Esophagus squamous epithelium (tissue), 5 donors: ENCODE data around the gene PDPK1. TPM values are rescaled to one million over a fixed set of nuclear protein-coding genes. Genes with fewer than 3 reads are reported as not detected.
"Not testable (repeated sequence)": the region's sequence is repeated elsewhere in the genome, so short reads cannot be mapped to it uniquely, and the experiment has no call there.

ENCODE experiments used
- DNase-seq: peaks from one replicate; lab custom pipeline; 2025; lab: John Stamatoyannopoulos, UW
- H3K27ac ChIP-seq, 4 donors: fragments of 200-600 bp; sonication (generic); one replicate each; pipeline ENCODE4 v1.5.1; 2016 to 2019; ENCODE audit warnings: mild to moderate bottlenecking in 1 of 4
- H3K27me3 ChIP-seq, 4 donors: fragments of 200-600 bp; sonication (generic); 1 replicate in 3 of 4; 2 replicates in 1 of 4; pipeline versions ENCODE4 v1.5.1 to v1.6.0; 2017 to 2021; ENCODE audit warnings: antibody characterized with exemption in 1 of 4
- H3K36me3 ChIP-seq, 3 donors: fragments of 200-600 bp; sonication (generic); one replicate each; pipeline ENCODE4 v1.5.1; 2016 to 2019
- H3K4me1 ChIP-seq, 3 donors: fragments of 200-600 bp; sonication (generic); one replicate each; pipeline ENCODE4 v1.5.1; 2017 to 2019
- H3K4me3 ChIP-seq, 4 donors: fragments of 200-600 bp; sonication (generic); 1 replicate in 3 of 4; 2 replicates in 1 of 4; pipeline ENCODE4 v1.5.1; 2016 to 2019; ENCODE audit warnings: mild to moderate bottlenecking in 2 of 4, moderate library complexity in 1 of 4
- H3K9me3 ChIP-seq, 3 donors: fragments of 200-600 bp; sonication (generic); one replicate each; pipeline ENCODE4 v1.5.1; 2016 to 2019
- POLR2A ChIP-seq, 4 donors: fragments of 450-650 bp; IDR thresholded peaks; one replicate each; pipeline ENCODE4 v1.6.1; 2017; ENCODE audit warnings: antibody characterized with exemption in 4 of 4, mild to moderate bottlenecking in 4 of 4, moderate library complexity in 3 of 4
- WGBS, 2 donors: methylation state at CpG; one replicate each; pipeline ENCODE4 v1.1.5; 2018; 5-methylcytosine and 5-hydroxymethylcytosine counted together
- intact Hi-C: fragments of 100-400 bp; cut with DNase I; formaldehyde crosslinking; loops from one replicate; pipeline ENCODE4 v1.15.0; 2022
- total RNA-seq, 4 donors: library from RNA; depleted of rRNA; stranded (reverse); fragments of >200 nt; gene quantifications; one replicate each; pipeline ENCODE4 v1.1.0, GENCODE V29; 2016
- TF ChIP-seq, protein P1 (sequence below), 6 experiments: fragments of 450-650 bp in 4 of 6; fragments of 200-600 bp in 2 of 6; sonication (generic) in 2 of 6; IDR thresholded peaks; one replicate each; pipeline ENCODE4 v1.5.1; 2016 to 2019; ENCODE audit warnings: antibody characterized with exemption in 6 of 6, mild to moderate bottlenecking in 4 of 6, moderate library complexity in 4 of 6
- donor health status: DM: yes; HTN: yes; CAD: no.

The PDPK1 gene
- total RNA-seq, 4 donors from 2014 or later: 18.3 to 28.2 (median 23.3) TPM

DNA sequence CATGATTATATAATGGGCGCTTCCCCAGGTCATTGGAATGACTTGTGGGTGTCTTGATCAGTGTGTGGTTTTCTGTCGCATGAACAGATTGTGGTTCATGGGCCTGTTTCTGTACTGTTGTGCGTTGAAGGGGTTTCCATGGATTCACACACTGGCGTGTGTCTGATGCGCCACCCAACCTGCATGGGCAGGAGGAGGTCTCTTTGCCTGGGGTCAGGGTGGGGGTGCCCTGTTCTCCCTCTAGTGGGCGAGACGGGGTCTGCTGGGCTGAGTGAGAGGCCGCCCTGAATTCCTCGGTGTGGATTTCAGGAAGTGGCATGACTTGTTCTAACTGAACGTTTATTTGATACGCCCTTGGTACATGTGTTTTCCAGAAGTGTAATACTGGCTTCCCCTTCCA lies 42.3 kb downstream of the PDPK1 start:
- H3K4me3 ChIP-seq, H3K4me1 ChIP-seq, H3K9me3 ChIP-seq, H3K27me3 ChIP-seq, intact Hi-C loops, DNase-seq, H3K27ac ChIP-seq: not testable (repeated sequence)
- H3K36me3 ChIP-seq: peaks cover 0 to 18% (median 0%) of the 10 kb centered on the region in 3 donors
- no CpG with 5 or more reads among the region's 11 CpGs for WGBS, 2 donors

DNA sequence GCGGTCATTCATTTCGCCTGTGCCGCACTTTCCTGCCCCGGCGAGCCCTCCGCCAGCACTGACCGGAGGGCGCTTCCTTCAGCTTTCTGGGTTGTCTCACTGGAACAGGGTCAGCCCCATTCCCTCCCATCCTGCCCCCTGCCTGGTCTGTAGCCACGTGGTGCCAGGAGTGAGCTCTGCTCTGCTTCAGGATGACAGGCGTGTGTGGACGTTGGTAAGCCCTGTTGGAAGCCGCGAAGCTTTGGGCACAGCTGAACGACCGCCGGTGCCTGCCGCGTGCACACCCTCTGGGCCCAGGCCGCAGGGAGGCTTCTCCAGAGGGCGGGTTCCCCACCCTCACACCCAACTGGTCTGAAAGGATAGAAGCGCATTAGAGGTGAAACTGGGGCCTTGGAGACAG lies 43.0 kb downstream of the PDPK1 start:
- H3K4me3 ChIP-seq, DNase-seq, H3K27ac ChIP-seq, H3K9me3 ChIP-seq, H3K27me3 ChIP-seq, H3K4me1 ChIP-seq, intact Hi-C loops: not testable (repeated sequence)
- peaks cover 4 to 25% (median 5%) of the 10 kb centered on the region in 3 donors for H3K36me3 ChIP-seq
- WGBS, 2 donors: no CpG with 5 or more reads among the region's 21 CpGs

DNA sequence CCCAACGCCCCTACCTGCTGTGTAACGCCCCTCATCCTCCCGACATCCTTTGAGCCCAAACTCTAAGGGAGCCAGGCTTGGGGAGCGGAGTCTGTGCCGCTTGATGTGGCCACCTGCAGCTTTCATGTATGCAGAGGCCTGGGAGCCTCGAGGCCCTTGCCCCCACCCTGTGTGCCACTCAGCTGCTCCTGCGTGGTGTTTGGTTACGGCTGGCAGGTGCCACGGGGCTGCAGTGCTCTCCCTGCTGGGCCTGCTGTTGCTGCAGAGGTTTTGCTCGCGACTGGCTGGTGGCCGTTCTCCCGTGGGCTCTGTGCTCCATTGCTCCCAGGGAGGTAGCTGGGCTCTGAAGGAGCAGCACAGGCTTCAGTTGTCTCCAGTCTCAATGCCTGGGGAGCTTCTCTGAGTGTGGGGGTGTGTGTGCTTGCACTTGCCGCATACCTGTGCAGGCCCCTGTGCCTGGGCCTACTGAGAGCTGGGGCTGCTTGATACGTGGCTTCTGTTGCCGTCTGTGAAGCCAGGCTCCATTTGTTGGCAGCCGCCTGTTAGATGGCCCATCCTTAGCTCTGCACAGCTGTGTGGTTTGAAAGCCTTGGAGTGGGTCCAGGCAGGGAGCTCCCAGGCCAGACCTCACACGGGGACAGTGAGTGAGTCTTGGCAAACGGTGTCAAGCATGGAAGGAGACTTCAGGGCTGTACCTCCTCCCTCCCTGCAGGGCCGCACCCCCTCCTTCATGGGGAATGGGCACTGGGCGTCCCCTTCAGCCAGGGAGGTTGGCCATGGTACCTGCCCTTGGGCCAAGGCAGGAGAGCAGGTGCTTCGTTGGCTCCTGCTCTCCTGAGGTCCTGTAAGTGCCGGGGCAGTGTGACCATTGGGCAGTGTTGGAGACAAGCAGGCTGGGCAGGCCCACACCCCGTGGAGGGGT lies 47.2 kb downstream of the PDPK1 start:
- no peak overlapping the region for H3K4me3 ChIP-seq
- peaks cover 18 to 55% (median 25%) of the 10 kb centered on the region in 3 donors for H3K36me3 ChIP-seq
- no peak overlapping the region for H3K27ac ChIP-seq
- no peaks in the 10 kb centered on the region for H3K4me1 ChIP-seq
- no peak for TF ChIP-seq POLR2A (IDR thresholded peaks at IDR 0.05)
- TF ChIP-seq, protein P1, sequence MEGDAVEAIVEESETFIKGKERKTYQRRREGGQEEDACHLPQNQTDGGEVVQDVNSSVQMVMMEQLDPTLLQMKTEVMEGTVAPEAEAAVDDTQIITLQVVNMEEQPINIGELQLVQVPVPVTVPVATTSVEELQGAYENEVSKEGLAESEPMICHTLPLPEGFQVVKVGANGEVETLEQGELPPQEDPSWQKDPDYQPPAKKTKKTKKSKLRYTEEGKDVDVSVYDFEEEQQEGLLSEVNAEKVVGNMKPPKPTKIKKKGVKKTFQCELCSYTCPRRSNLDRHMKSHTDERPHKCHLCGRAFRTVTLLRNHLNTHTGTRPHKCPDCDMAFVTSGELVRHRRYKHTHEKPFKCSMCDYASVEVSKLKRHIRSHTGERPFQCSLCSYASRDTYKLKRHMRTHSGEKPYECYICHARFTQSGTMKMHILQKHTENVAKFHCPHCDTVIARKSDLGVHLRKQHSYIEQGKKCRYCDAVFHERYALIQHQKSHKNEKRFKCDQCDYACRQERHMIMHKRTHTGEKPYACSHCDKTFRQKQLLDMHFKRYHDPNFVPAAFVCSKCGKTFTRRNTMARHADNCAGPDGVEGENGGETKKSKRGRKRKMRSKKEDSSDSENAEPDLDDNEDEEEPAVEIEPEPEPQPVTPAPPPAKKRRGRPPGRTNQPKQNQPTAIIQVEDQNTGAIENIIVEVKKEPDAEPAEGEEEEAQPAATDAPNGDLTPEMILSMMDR (IDR thresholded peaks at IDR 0.05): no peak
- WGBS, 2 donors: 63% methylated on average over 3 of the region's 24 CpGs; no CpG with 5 or more reads in 1 of the 2 donors
- intact Hi-C loops: no loop called here
- no peaks in the 10 kb centered on the region for H3K9me3 ChIP-seq
- no peaks in the 10 kb centered on the region for H3K27me3 ChIP-seq
- no peak for DNase-seq

DNA sequence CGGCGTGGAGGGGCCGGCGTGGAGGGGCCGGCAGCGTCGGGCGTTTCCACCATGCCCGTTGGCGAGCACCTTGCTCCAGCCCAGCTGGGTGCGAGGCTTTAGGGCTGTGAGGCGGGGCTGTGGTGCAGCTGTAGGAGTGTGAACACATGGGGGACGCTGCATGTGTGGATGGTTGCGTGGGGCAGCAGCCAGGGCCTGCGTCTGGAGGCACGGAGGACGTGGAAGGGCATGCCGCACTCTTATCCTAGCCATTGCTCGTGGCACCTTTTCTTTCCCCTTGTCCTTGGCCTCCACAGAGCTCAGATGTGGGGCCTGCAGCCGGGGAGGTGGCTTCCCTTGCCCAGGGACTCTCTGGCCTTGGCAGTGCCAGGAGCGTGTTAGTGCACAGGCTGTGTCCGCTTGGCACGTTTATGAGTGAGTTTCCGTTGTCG lies 47.8 kb downstream of the PDPK1 start:
- TF ChIP-seq, protein P1 (IDR thresholded peaks at IDR 0.05): no peak
- no peak for TF ChIP-seq POLR2A (IDR thresholded peaks at IDR 0.05)
- WGBS, 2 donors: 90 to 91% methylated on average over 9 to 15 of the region's 25 CpGs
- no peak overlapping the region for H3K4me3 ChIP-seq
- no peaks in the 10 kb centered on the region for H3K27me3 ChIP-seq
- peaks cover 18 to 61% (median 30%) of the 10 kb centered on the region in 3 donors for H3K36me3 ChIP-seq
- intact Hi-C loops: no loop called here
- no peak for DNase-seq
- H3K27ac ChIP-seq: no peak overlapping the region
- no peaks in the 10 kb centered on the region for H3K9me3 ChIP-seq
- no peaks in the 10 kb centered on the region for H3K4me1 ChIP-seq

- Histone ChIP-seq H3K27me3 (no peaks in the 10 kb centered on the region), H3K9me3 (no peaks in the 10 kb centered on the region), H3K27ac (no peak overlapping the region), H3K4me1 (no peaks in the 10 kb centered on the region), H3K36me3 (peaks cover 18 to 67% (median 30%) of the 10 kb centered on the region in 3 donors), H3K4me3 (no peak overlapping the region)
- intact Hi-C loops: no loop called here
- 90 to 100% methylated on average over 5 to 8 of the region's 12 CpGs for WGBS, 2 donors
- no peak for DNase-seq
- no peak for TF ChIP-seq POLR2A (IDR thresholded peaks at IDR 0.05)
- TF ChIP-seq, protein P1 (IDR thresholded peaks at IDR 0.05): no peak
Measured at GRCh38 chr16:2586241-2586640, 48.4 kb downstream of the PDPK1 start.

- DNase-seq: no peak
- WGBS, 2 donors: 87 to 93% methylated on average over 6 to 11 of the region's 16 CpGs
- H3K36me3 ChIP-seq: peaks cover 23 to 75% (median 30%) of the 10 kb centered on the region in 3 donors
Measured at GRCh38 chr16:2586901-2587480, 49.2 kb downstream of the PDPK1 start.

More at GRCh38 chr16:2586901-2587480, 49.2 kb downstream of the PDPK1 start:
- H3K4me3 ChIP-seq: no peak overlapping the region
- H3K9me3 ChIP-seq: no peaks in the 10 kb centered on the region
- TF ChIP-seq POLR2A (IDR thresholded peaks at IDR 0.05): no peak
- TF ChIP-seq, protein P1 (IDR thresholded peaks at IDR 0.05): no peak
- H3K27ac ChIP-seq: no peak overlapping the region
- H3K4me1 ChIP-seq: no peaks in the 10 kb centered on the region
- H3K27me3 ChIP-seq: no peaks in the 10 kb centered on the region
- intact Hi-C loops: no loop called here
